Renal cortical epithelial cell (primary cell): Measurements from ENCODE around the gene C3orf52. TPM values are rescaled to one million over a fixed set of nuclear protein-coding genes. Genes with fewer than 3 reads are reported as not detected.

Source experiments
- DNase-seq: peaks from one replicate; pipeline ENCODE4 v3.0.0-alpha.2; 2011; ENCODE audit warnings: low read depth
- total RNA-seq: library from RNA; depleted of rRNA; stranded (reverse); fragments of >200 nt; gene quantifications from 2 replicates; pipeline ENCODE4 v1.2.3, GENCODE V29; 2014

C3orf52 gene
- total RNA-seq, 1 donor from 2014 or later: 33.1 TPM

- DNase-seq: no peak
Measured at GRCh38 chr3:112119962-112120836, 34.0 kb downstream of the C3orf52 start.

DNA sequence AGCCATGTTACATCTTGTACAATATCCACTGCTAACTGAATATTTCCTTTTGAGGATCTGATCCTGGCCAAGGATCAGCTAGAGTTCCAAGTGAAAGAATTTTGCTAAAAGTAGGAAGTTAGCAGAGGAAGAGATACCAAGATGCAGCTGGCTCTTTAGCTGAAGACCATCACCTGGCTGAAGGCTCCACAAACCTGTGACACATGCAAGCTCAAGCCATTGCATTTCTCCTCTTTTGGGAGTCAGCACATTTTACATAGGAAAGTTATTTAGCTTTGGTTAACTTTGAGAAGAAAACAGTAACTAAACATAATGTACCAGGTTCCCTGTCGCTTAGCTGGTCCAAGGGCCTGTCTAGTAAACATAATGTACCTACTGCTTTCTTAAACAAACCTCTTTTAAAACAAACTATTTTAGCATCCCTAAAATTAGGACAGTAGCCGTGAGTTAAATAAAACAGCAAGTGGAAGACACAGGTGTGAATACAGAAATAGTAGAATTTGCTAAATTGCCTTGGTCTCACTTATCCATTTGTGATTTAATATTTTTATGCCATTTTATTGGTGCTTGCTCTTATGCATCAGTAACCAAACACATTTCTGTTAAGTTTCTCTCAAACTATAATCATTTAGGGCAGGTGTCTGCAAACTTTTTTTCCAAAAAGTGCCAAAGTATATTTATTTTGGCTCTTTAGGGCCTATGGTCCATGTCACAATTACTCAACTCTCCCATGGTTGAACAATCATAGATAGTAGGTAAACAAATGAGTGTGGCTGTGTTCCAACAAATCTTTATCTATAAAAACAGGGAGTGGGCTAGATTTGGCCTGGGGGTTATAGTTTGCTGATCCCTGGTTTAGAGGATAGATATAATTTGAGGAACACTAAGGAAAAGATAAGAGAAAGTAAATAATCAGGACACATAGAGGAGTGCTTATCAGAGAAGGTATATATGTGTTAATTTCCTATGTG, 35.7 kb downstream of the C3orf52 start:
- DNase-seq: no peak

GRCh38 chr3:112122870-112123269, 36.7 kb downstream of the C3orf52 start:
- no peak for DNase-seq

DNA sequence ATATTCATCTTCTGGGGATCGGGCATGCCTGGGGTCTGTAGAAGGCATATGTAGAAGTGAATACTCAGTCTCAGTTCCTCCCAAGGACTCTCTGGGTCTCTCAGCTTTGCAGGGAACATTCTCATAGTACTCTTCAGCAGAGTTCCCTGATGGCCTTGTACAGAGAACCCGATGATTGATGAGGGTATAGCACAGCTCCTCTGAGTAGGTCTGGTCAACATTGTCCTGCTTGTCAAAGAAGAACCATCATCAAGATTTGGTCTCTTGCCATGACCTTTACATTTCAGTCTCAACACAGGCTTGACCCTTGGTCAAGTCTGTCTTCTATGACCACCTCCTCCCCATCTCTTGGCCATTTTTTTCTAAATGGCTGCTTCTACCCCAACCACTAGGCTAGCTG, 37.4 kb downstream of the C3orf52 start:
- DNase-seq: no peak

DNA sequence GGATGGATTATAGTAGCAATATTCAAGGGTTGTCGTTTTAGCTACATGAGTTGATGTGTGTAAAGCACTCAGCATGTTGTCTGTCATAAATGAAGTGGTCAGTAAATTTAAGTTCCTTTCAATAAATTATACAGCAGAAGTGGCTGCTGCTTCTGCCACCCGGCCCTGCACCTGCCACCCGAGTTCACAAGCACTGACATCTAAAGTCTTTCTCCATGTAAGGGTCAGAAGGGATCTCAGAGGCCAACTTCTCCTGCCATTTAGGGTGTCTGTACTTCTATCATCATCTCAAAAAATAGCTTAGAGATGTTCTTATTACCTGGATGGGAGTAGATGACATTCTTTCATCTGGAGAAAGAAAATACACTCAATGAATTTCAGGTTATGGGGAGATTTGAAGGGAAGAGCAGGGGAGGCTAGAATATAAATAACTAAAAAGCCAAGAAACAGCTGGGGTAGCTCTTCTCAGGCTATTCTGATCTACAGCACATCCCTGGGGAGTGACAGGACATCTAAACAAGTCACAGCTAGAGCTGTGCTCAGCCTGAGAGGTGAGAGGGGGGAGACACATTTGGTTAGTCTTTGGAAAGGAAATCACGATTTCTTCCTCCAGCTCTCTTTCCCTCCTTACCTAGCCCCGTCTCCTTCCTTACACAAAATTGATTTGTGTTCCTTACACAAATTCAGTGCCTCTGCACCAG, 38.9 kb downstream of the C3orf52 start:
- DNase-seq: no peak

- DNase-seq: peak; percentile 79
Measured at GRCh38 chr3:112126511-112126911, 40.3 kb downstream of the C3orf52 start.

- DNase-seq: no peak
Measured at GRCh38 chr3:112127522-112128494, 41.6 kb downstream of the C3orf52 start.

DNA sequence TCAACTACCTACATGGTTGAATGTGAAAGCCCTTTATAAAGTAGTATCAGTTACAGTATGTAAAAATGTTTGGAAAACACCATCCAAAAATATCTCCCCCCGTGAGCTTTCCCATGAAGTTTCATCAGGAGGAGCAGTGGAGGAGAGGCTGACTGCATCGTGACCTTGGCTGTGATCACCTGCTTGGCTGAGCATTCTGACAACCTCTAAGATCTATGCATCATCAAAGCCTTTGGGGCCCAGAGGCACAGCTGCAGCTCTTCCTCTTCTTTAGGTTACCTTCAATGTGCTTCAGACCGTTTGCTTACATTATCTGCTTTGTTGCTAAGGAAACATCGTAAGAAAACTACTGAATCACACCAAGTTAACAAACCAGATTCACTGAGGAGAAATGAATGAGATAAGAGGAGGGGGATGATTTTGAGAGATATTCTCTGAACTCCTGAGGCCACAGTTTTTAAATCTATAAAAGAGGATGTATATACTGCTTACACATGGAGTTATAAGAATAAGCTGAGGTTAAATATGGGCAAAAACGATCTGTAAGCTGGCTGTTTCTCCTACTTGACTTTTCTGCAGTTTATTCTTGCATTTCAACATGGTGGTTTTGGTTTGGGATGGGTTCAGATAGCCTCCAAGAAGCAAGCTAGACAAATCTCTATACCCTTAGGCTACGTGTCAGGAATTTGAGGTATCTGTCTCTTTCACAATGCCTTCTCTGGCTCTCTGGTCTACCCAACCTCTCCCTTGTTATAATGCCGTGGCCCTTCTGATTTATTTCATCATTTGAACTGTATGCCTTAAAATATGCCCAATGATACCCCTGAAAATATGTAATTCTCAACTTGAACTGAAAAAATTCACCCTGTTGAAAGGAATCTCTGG, 42.9 kb downstream of the C3orf52 start:
- no peak for DNase-seq

DNA sequence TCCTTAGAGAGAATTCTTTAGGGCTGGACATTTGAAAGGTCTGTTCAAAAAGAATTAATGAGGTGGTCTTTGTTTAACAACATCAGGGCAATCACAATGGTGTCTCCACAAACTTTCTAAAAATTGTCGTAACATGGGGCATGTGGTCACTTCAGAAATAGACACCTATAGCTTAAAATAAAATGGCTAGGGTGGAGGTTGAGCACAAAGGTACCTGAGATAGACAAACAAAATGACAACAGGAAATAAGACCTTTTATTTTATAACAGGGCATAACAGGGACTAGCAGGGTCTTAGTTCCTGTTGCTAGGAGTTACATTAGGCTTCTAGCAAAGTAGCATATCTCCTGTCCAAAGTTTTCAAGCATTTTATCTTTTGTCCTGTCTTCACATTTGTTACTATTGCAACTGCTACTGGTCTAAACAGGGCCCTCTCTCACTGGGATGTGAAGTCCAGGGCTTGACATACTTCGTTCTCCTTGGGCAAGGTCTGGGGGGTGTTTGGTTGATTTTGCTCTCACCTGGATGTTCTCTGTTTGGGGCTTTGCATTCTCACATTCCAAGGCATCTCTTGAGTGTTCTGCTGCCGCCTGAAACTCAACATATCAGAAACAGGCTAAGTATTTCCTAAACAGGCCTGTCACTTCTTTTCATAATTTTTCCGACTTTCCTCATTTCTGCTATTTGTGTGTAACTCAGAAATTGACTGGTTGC, 43.9 kb downstream of the C3orf52 start:
- DNase-seq: no peak

GRCh38 chr3:112130638-112130993, 44.4 kb downstream of the C3orf52 start:
- no peak for DNase-seq

DNA sequence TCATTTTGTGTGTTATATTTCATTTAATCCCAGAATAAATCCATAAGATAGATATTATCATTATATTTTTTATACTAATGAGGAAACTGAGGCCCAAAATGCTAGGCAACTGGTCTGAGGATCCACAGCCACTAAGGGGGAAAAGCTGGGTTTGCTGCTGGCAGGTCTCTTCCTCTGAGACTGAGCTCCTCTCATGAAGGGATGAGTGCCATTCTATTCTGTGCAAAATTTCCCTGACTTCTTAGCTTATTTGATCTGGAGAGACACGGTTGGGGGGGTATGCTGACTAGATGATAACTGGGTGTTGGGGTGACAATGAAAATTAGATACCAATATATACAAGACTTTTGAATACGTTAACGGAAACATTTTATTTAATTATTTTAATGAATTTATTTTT, 44.9 kb downstream of the C3orf52 start:
- DNase-seq: no peak

DNA sequence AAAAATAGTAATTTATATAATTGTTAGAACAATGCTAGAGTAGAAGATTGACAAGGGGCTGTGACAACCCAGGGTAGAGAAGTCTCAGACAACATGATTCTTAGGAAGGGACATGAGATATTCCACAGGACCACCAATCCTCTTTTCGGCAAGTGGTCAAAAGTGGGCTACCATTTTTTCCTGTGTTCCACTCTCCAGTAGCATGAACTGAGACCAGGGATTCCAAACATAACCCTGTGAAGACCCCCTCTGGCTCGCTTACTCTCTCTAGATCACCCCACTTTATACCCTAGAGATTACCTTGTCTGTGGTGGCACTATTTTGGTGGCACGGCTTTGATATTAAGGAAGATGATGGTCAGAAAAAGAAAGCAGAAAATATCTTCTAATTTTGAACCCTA, 45.9 kb downstream of the C3orf52 start:
- no peak for DNase-seq

DNA sequence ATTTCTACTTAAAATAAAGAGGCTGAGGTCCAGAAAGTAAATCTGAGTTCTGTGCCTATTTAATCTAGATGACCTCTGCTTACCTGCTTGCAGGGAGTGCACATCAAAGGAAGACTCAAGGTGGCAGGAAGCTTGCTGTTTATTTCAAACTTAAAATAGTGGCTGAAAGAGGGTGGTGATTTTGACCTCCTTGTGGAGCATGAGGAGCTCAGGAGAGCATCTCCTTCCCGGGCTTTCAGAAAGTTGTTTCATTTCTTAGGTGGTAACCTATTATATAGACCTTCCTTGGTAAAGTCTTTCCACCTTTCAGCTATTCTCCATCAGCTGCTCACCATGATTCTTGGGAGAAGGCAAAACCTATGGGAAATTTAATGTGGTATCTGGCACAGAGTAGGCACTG, 46.4 kb downstream of the C3orf52 start:
- DNase-seq: no peak

GRCh38 chr3:112132975-112133448, 46.8 kb downstream of the C3orf52 start, which contains the start of gene GCSAM:
GCSAM (minus strand) TSS chr3:112133248; CDS start chr3:112133120, 128 bp downstream.
- DNase-seq: no peak

GRCh38 chr3:112133626-112134334, 47.6 kb downstream of the C3orf52 start:
- no peak for DNase-seq

DNA sequence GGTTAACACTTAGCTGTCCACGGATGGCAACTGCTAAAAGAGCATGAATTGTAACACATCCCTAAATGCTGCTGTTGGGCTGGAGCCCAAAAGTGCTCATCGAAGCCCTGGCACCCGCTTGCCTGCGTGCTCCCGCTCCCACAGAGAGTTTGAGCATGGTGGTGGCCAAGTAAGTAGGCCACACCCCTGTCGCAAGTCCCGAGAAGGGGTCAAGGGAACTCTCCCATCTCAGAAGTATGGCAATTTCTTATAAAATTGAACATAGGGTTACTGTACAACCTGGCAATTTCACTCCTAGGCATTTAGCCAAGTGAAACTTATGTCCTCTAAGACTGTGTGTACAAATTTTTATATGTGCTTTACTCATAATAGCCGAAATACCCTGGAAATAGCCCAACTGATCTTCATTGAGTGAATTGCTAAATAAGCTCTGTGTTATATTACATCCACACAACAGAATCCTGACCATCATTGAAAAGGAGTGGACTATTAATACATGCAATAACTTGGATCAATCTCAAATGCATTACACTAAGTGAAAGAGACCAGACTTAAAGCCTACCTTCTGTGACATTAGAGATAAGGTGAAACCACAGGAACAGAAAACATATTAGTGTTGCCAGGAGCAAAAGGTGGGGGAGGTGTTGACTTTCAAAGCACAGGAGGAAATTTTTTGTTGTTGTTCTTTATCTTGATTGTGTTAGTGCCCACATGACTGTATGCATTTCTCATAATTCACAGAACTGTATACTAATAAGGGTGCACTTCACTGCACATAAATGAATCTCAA, 48.3 kb downstream of the C3orf52 start:
- peak; percentile 29 for DNase-seq

GRCh38 chr3:112136046-112136445, 49.9 kb downstream of the C3orf52 start:
- no peak for DNase-seq
